ENCODE results near the gene WDR27.

DNA sequence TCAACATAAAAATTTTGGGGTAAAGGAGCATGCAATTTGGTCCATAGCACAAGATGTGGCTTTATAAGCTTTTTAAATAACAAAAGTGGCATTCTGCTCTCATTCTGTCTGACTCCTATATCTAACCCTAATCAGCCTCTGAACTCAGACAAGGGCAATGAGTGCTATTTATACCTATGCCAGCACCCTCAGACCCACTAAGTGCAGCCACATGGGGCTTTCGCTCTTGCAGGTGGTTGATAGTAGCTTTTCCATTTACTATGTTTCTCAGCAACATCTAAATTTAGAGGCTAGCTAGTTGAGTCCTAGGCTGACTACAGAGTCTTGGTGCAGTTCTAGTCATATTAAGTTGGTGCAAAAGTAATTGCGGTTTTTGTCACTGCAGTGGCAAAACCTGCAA, 231.0 kb downstream of the WDR27 start:
- TF ChIP-seq, protein P1, sequence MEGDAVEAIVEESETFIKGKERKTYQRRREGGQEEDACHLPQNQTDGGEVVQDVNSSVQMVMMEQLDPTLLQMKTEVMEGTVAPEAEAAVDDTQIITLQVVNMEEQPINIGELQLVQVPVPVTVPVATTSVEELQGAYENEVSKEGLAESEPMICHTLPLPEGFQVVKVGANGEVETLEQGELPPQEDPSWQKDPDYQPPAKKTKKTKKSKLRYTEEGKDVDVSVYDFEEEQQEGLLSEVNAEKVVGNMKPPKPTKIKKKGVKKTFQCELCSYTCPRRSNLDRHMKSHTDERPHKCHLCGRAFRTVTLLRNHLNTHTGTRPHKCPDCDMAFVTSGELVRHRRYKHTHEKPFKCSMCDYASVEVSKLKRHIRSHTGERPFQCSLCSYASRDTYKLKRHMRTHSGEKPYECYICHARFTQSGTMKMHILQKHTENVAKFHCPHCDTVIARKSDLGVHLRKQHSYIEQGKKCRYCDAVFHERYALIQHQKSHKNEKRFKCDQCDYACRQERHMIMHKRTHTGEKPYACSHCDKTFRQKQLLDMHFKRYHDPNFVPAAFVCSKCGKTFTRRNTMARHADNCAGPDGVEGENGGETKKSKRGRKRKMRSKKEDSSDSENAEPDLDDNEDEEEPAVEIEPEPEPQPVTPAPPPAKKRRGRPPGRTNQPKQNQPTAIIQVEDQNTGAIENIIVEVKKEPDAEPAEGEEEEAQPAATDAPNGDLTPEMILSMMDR (IDR thresholded peaks at IDR 0.05 in 4 of 5, conservative IDR thresholded peaks at IDR 0.05 in 1 of 5) = no peak
- no peak for TF ChIP-seq POLR2A (IDR thresholded peaks at IDR 0.05)

Measured in gastrocnemius medialis (tissue), 4 donors.